NCI-H2081 (cell line): ENCODE results near the gene IPO8.
"Not testable (repeated sequence)": the region's sequence is repeated elsewhere in the genome, so short reads cannot be mapped to it uniquely, and the experiment has no call there.

ENCODE experiments used
- DNase-seq, 2 experiments: peaks; one replicate each; lab custom pipeline; 2025; lab: John Stamatoyannopoulos, UW

The IPO8 gene

DNA sequence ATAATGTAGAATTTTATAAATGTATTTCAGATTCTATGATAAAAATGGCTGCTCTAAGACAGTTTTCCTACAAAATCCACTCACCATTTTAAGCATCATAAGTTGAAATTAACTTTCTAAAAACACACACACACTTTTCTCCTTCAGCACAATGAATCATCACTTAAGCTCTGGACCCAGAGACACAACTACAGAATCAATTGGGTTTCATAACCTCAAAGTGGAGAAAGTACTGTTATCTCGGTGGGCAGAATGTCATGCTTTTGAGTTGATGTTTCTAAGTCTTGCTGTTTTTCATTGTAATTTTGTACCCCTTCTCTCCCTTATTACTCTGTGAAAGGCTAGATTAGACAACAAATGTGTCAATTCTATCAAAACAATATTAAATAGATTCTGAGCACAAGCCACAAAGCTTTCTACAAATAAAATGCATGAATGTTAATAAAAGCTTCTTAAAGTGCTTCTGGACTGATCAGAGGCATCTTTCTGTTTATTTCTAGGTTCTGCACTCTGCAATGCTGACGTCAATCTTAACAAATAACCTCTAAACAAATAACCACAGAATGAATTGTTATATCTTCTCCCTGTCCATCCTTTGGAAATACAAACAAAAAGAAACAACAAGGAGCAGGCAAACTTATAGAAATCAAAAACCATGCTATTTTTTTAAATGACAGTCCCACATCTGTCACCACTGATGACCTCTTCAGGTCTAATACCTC, 8.2 kb downstream of the IPO8 start:
- DNase-seq = no peak

DNA sequence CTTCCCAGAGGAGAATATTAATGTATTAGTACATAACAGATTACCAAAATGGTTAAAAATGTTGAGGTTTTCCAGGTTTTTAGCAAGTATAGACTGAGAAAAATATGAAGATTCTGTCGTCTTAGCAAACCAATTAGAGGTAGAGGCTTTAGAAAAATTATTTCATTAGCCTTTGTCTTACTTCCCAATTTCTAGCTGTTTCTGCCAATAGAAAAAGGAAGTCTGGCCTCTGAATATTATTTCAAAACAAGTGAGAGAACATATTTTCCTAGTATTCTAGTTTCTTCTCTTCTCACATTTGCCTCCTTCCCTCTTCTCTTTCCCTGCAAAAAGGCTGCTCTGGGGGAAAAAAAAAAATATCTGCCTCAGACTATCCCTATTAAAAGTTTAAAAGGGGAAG, 16.4 kb downstream of the IPO8 start:
- no peak for DNase-seq

DNA sequence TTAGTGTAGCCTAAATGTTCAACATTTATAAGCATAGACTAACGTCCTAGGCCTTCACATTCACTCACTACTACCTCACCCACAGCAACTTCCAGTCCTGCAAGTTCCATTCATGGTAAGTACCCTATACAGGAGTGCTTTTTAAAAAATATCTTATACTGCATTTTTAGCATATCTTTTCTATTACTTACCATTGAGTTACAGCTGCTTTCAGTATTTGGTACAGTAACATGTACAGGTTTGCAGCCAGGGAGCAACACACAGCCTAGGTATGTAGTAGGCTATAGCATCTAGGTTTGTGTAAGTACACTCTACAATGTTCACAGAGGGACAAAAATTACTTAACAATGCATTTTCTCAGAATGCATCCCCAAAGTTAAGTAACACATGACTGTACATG, 17.4 kb downstream of the IPO8 start:
- no peak for DNase-seq

DNA sequence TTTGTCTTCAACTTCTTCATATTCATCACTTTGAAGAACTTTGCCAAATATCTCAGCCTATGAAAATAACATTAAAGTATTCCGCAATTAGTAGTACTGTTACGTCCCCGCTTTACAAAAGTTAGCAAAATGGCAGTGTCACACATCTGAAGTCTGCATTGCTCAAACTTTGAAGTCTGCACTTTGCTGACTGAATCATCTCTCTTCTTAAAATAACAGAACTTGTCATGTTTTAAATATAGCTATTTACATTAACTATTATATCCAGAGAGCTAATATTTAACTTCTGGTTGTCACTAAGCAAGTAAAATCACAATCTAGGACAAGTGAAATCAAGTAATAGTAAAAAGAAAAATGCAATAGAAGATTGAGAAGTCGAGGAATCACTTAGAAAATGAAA, 34.5 kb downstream of the IPO8 start:
- DNase-seq = no peak

GRCh38 chr12:30652034-30652696, 43.5 kb downstream of the IPO8 start:
- no peak for DNase-seq

DNA sequence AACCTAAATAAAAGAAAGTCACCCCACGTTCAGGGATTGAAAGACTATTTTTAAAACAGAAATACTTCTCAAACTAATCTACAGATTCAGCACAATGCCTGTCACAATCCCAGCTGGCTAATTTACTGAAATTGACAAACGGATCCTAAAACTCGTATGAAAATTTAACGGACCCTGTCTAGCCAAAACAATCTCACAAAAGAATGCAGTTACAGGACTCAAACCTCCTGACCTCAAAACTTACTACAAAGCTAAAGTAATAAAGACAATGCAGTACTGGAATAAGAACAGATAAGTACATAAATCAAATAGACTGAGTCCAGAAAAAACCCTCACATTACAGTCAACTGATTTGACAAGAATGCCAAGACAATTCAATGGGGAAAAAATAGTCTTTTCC, 48.8 kb downstream of the IPO8 start:
- DNase-seq = no peak

- no peak for DNase-seq
Observed at GRCh38 chr12:30643366-30643765, 52.3 kb downstream of the IPO8 start.

- DNase-seq = no peak
Observed at GRCh38 chr12:30640392-30640791, 55.3 kb downstream of the IPO8 start.

DNA sequence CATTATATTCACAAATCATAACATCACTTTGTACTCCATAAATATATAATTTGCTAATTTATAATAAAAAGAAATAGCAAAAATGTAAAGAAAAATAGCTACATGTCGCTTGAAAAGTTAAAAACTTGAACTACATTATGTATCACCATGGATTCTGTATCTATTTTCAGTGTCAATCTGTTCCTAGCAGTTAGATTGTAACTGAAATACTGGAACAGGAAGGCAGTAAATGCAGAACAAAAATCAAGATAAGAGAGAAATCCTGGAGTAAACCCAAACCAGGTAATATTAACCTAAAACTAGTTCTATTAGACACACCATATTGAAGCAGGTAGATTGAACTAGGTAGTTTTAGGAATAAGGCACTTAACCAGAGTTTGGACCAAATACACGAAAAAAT, 60.3 kb downstream of the IPO8 start:
- DNase-seq = no peak

- peak in 1 of 2 experiments; percentile 44 for DNase-seq
Observed at GRCh38 chr12:30631740-30632139, 63.9 kb downstream of the IPO8 start.

DNA sequence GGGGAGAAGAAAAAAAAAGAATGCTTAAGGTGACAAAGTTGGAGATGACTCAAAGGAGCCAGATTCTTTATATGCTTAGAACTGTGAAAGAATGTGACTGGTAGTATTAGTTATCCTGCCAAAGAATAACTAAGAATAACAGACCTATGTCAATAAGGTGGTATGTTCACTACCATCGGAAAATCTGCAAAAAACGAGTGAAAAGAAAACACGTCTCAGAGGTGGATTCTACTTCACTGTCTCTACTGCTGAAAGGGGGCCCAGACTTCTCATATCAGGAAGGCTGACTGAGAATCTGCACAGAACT, 64.7 kb downstream of the IPO8 start:
- DNase-seq = no peak

- no peak for DNase-seq
Observed at GRCh38 chr12:30630076-30630978, 65.3 kb downstream of the IPO8 start.

DNA sequence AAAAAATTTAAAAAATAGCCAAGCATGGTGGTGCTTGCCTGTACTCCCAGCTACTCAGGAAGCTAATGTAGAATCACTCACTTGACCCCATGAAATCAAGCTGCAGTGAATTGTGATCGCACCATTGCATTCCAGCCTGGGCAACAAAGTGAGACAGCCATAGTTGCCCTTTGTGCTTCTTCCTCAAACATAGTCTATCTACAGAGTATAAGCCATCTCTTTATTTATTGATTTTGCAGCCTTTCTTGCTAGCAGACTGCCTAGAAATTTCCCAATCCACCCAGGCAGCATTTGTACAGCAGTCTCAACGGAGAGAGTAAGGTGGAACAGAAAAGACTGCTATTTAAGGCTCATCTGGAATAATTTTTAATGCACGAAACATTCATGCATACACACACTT, 68.8 kb downstream of the IPO8 start:
- no peak for DNase-seq

DNA sequence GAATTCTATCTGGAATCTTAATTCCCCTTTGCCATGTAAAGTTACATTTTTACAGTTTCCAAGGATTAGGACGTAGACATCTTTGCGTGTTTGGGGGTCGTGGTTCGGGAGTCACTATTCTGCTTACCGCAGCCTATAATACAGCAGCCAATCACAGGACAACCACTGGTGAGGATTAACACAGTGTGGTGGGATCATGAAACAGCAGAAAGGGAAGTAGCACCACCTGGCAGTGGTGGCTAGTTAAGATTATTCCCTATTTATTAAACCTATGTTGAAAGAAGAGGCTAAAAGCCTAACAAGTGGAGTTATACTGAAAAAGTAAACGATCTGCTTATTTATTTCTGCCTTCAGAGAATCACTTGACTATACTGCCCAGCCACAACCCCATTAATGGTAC, 71.7 kb downstream of the IPO8 start:
- no peak for DNase-seq

DNA sequence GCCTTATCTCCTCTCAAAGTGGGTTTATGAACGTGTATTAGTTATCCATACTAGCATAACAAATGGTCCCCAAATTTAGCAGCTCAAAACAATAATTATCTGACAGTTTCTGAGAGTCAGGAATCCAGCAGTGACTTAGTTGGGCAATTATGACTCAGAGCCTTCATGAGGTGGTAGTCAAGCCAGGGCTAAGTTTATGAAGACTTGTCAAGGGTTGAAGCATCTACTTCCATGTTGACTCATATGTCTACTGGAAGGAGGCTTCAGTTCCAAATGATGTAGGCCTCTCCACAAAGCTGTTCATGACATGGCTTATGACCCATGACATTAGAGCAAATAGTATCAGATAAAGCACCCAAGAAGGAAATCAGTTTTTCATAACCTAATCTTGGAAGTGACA, 73.2 kb downstream of the IPO8 start:
- no peak for DNase-seq

DNA sequence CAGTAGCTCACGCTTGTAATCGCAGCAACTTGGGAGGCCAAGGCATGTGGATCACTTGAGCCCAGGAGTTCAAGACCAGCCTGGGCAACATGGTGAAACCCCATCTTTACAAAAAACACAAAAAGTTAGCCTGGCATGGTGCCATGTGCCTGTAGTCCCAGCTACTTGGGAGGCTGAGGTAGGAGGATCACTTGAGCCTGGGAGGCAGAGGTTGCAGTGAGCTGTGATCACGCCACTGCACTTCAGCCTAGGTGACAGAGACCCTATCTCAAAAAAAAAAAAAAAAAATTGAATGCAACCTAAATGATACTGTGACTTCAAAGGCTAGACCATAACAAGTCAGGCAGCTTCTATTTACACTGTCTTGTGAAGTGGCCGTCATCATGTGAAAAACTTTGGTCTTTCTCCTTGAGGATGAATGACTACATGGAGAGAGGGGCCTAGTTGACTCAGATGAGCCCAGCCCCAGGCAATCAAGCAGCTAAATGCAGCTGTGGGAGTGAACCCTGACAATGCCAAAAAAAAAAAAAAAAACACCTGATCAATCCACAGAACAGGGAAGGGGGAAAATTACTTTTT, 73.9 kb downstream of the IPO8 start:
- DNase-seq = not testable (repeated sequence)

GRCh38 chr12:30617346-30618016, 78.2 kb downstream of the IPO8 start:
- DNase-seq = no peak

DNA sequence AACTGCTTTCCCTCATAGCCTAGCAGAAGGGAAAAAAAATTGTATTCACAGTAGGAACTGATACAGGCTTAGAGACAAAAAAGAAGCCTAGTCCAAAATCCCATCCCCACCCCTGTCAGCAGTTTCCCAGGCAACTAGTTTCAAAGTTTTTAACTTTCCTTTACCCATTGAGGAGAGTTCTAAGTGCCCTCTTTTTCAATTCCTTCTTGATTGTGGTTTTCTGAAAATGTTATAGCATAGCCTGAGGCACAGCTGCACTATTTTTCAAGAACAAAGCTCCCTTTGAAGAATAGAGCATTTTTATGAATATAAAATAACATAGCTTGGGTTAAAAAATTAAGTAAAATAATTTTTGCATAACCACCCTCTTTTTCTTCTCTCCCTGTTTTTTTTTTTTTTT, 81.6 kb downstream of the IPO8 start:
- DNase-seq = no peak

DNA sequence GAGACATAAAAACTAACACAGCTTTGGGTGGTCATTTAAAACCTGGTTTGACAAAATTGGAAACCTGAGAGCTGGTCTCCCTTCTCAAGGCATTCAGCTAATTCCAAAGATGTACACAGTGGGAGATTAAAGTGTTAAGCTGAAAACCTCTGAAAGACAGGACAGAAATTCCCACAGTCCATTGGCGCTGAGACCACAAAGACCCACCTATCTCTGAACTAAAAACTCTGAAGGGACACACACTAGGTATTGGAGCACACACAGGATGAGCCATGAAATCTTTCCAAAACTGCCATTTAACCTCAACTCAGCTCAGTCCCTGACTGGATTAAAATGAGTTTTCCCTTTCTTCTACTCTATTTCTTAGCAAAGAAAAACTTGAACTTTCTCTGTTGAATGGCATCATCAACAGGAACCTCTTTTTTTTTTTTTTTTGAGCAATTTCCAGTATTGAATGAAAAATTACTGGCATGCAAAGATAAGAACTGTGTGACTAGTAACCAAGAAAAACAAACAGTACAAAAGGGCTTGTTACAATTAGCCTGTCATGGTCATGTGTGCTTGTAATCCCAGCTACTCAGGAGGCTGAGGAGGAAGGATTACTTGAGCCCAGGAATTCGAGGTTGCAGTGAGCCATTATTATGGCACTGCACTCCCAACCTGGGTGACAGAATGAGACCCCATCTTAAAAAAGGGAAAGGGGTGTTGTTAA, 82.4 kb downstream of the IPO8 start:
- no peak for DNase-seq

DNA sequence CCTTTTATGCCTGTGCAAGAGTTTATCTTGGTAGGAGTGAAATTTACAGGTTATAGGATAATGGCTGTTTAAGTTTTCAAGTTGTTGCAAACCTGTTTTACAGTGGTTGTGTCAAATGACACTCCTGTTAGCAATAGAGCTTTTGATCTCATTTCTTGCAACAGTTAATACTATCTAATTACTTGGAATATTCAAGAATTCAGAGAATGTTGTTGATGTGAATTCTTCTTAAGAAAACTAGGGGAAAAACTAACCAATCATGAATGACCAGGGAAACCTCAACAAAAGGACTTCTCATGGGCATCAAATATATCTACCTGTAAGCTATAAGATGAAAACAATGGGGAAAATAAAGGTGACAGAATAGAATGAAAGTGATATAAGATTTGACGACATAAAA, 85.0 kb downstream of the IPO8 start:
- DNase-seq = no peak

- DNase-seq = not testable (repeated sequence)
Observed at GRCh38 chr12:30609819-30610218, 85.8 kb downstream of the IPO8 start.
